ENCODE results near the gene ELANE.

The ELANE gene

GRCh38 chr19:902446-903226 lies 50.5 kb downstream of the ELANE start:
- TF ChIP-seq CTCF (IDR thresholded peaks at IDR 0.05; ENCODE audit: control extremely low read depth, extremely low read depth, low read depth, missing control alignments): no peak
- DNase-seq (ENCODE audit: extremely low spot score): no peak
- ChIA-PET POLR2A (interaction anchor here (0.6 to 1.9 kb wide), 2 partner anchors 9 to 27 kb away, joined by 3 to 6 read pairs; partner anchors contain the start of genes MED16 and RNU6-9), CTCF (interaction anchor here (1.0 to 2.2 kb wide), 4 partner anchors 8 to 39 kb away, joined by 3 to 7 read pairs (median 4); no protein-coding TSS in a partner anchor)

- no peak for DNase-seq (ENCODE audit: extremely low spot score)
- ChIA-PET POLR2A (interaction anchor here (1.9 kb wide), 1 partner anchor 10 kb away, joined by 6 read pairs; the partner anchor contains the start of genes MED16 and RNU6-9), CTCF (interaction anchor here (0.7 to 2.2 kb wide), 4 partner anchors 9 to 40 kb away, joined by 3 to 5 read pairs (median 3); no protein-coding TSS in a partner anchor)
- no peak for TF ChIP-seq CTCF (IDR thresholded peaks at IDR 0.05; ENCODE audit: control extremely low read depth, extremely low read depth, low read depth, missing control alignments)
Measured at GRCh38 chr19:903266-903797, 51.2 kb downstream of the ELANE start.

- TF ChIP-seq CTCF (IDR thresholded peaks at IDR 0.05; ENCODE audit: control extremely low read depth, extremely low read depth, low read depth, missing control alignments): no peak
- DNase-seq (ENCODE audit: extremely low spot score): no peak
- POLR2A ChIA-PET: no interaction called here
- CTCF ChIA-PET: interaction anchor here (2.2 kb wide), 1 partner anchor 16 kb away, joined by 5 read pairs; no protein-coding TSS in a partner anchor
Measured at GRCh38 chr19:904545-904944, 52.4 kb downstream of the ELANE start.

Data from GM10248 (cell line).